GM21529 (cell line): ENCODE data around the gene CANX.
"Not testable (repeated sequence)": the region's sequence is repeated elsewhere in the genome, so short reads cannot be mapped to it uniquely, and the experiment has no call there.

ENCODE experiments used
- ATAC-seq: cut with Tn5 transposase; IDR thresholded peaks from one replicate; pipeline ENCODE4 v1.9.1; 2021; ENCODE audit not compliant: unreplicated experiment

Gene CANX

GRCh38 chr5:179698935-179699615 is at the start of gene CANX:
TSS of gene CANX (plus strand) at chr5:179698967. CDS start at chr5:179705682, 6,715 bp downstream.
- no peak for ATAC-seq

- not testable (repeated sequence) for ATAC-seq
Observed at GRCh38 chr5:179649166-179649703, 49.5 kb upstream of the CANX start.

GRCh38 chr5:179650245-179650644 is 48.5 kb upstream of the CANX start:
- not testable (repeated sequence) for ATAC-seq

- ATAC-seq: not testable (repeated sequence)
Observed at GRCh38 chr5:179653135-179653534, 45.6 kb upstream of the CANX start.

- ATAC-seq: peak; percentile 90
Observed at GRCh38 chr5:179657302-179658178, 41.2 kb upstream of the CANX start.

GRCh38 chr5:179658179-179658856 is 40.4 kb upstream of the CANX start:
- peak; percentile 54 for ATAC-seq

- ATAC-seq: not testable (repeated sequence)
Observed at GRCh38 chr5:179661647-179662046, 37.1 kb upstream of the CANX start.

- peak; percentile 80 for ATAC-seq
Observed at GRCh38 chr5:179668391-179668790, 30.4 kb upstream of the CANX start.

- ATAC-seq: peak; percentile 86
Observed at GRCh38 chr5:179678223-179679013, 20.3 kb upstream of the CANX start.

GRCh38 chr5:179679014-179679674 is 19.6 kb upstream of the CANX start:
- peak; percentile 40 for ATAC-seq

- ATAC-seq: no peak
Observed at GRCh38 chr5:179680014-179680779, 18.6 kb upstream of the CANX start.

GRCh38 chr5:179680780-179681401 is 17.9 kb upstream of the CANX start, which contains the start of gene CBY3:
TSS of gene CBY3 (minus strand) at chr5:179681034. CDS start at chr5:179680918, 116 bp downstream.
- no peak for ATAC-seq

GRCh38 chr5:179689212-179689611 is 9.6 kb upstream of the CANX start:
- not testable (repeated sequence) for ATAC-seq

- no peak for ATAC-seq
Observed at GRCh38 chr5:179694561-179694960, 4.2 kb upstream of the CANX start.

- no peak for ATAC-seq
Observed at GRCh38 chr5:179696603-179697002, 2.2 kb upstream of the CANX start.

- no peak for ATAC-seq
Observed at GRCh38 chr5:179697108-179697507, 1.7 kb upstream of the CANX start.

GRCh38 chr5:179697543-179697942 is 1.2 kb upstream of the CANX start:
- not testable (repeated sequence) for ATAC-seq
